RKO (cell line): Measurements from ENCODE around the gene TXNDC11.
"Not testable (repeated sequence)": the region's sequence is repeated elsewhere in the genome, so short reads cannot be mapped to it uniquely, and the experiment has no call there.

Experiments
- DNase-seq: peaks from one replicate; pipeline ENCODE4 v3.0.0-alpha.2; 2016; ENCODE audit warnings: low spot score

Gene TXNDC11

GRCh38 chr16:11742536-11743307, at the start of gene TXNDC11:
Gene TXNDC11, minus strand, starts transcription at chr16:11742857. Its CDS starts 127 bp downstream, at chr16:11742730.
- peak; percentile 96 for DNase-seq

DNA sequence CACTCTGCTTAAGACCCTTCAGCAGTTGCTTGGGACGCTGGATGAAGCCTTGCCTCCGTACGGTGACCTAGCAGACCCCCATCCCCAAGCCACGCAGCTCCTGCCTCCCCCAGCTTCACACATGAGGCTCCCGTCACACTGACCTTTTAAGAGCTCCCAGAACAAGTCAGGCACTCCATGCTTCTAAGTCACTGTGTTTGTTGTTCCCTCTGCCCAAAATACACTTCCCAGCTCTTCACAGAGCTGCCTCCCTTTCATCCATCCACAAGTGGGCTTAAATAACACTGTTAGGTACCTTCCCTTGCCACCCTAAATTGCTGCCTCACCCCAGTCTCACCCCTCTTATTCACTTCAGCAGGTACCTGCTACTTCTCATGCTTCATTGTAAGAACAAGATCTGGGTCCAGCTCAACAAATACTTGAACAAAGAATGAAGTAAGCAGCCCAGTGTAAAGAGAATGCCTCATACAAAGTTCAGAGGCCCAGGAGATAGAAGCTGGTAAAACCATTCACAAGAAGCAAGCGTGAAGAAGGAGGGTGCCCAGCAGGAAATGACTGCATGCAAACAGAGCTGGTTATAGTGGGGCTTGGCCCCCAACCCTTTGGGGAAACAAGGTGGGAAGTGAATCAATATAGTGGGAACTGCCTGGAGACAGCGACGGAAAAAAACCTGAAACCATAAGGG, 48.6 kb upstream of the TXNDC11 start:
- DNase-seq: no peak

DNA sequence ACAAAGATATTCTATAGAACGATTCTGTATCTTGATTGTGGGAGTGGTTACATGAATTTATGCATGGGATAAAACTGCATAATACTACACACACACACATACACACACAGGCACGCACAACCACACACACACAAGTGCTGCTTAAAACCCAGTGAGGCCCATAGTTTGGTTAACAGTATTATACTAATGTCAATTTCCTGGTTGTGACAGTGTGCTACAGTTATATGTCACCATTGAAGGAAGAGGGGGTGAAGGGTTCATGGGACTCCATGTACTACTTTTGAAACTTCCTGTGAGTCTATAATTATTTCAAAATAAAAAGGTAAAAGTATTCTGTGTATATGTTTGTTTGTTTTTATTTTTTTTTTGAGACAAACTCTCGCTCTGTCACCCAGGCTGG, 46.3 kb upstream of the TXNDC11 start:
- no peak for DNase-seq

GRCh38 chr16:11784980-11785599, 42.4 kb upstream of the TXNDC11 start:
- DNase-seq: not testable (repeated sequence)

DNA sequence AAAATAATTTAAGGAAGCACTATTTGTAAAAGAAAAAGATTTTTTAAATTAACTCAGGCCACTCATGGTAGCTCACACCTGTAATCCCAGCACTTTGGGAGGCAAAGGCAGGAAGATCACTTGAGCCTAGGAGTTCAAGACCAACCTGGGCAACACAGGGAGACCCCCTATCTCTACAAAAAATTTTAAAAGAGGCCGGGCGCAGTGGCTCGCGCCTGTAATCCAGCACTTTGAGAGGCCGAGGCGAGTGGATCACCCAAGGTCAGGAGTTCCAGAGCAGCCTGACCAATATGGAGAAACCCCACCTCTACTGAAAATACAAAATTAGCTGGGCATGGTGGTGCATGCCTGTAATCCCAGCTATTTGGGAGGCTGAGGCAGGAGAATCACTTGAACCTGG, 41.7 kb upstream of the TXNDC11 start:
- not testable (repeated sequence) for DNase-seq

DNA sequence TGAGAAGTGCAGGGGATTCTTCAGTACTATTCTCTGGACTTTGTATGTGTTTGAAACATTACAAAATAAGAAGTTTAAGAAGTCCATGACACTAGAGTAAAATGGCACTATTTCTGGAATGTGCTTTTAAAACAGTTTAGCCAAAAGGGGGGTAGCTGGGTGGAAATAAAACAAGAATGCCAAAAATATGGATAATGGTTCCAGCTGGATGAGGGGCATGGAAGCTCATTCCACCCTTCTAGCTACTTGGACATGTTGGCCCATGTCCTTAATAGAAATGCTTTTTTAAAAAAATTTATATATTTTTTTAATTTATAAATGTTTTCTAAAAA, 41.3 kb upstream of the TXNDC11 start:
- DNase-seq: no peak

- no peak for DNase-seq
Measured at GRCh38 chr16:11783319-11784037, 40.8 kb upstream of the TXNDC11 start.

DNA sequence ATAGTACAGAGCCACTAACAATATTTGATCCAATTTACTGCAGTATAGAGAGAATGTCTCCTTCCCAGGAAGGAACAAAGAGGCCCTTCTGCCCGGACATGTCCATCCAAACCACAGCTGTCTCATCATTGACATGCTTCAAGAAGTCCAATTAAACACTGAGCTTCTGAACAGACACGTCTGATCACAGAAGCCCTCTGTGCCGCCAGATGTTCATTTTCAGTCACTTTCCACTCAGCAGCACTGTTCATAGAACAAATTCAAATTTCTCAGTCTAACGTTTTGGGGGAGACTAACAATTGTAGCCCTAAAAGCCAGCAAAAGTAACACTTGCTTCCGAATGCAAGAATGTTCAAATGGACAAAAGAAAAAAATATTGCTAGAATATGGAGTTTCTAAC, 39.1 kb upstream of the TXNDC11 start:
- no peak for DNase-seq

DNA sequence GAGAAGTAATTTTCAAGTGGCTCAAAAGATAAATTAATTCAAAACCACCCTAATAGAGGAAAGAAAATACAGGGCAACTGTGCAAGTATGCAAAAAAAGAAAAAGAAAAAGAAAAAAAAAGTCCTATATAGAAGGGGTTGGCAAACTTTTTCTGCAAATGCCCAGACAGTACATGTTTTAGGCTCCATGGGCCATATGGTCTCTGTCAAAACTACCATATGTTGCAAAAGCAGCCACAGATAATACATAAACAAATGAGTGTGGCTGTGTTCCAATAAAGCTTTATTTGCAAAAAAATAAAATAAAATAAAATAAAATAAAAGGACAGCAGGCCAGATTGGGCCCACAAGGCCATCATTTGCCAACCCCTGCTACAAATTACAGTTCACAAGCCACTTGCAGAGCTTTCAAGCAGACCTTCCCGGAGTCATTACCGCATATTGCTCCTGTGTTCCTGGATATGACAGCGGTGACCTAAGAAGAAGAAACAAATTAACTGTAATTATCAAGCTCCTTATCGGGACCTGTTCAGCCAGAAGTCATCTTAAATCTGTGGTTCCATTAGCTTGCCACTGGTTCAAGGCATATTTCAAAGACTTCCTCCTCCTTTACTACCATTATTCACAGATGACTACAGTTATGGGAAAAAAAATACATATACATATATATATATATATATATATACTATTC, 38.5 kb upstream of the TXNDC11 start:
- no peak for DNase-seq

GRCh38 chr16:11779074-11779473, 36.4 kb upstream of the TXNDC11 start:
- no peak for DNase-seq

- DNase-seq: no peak
Measured at GRCh38 chr16:11774065-11774626, 31.5 kb upstream of the TXNDC11 start.

DNA sequence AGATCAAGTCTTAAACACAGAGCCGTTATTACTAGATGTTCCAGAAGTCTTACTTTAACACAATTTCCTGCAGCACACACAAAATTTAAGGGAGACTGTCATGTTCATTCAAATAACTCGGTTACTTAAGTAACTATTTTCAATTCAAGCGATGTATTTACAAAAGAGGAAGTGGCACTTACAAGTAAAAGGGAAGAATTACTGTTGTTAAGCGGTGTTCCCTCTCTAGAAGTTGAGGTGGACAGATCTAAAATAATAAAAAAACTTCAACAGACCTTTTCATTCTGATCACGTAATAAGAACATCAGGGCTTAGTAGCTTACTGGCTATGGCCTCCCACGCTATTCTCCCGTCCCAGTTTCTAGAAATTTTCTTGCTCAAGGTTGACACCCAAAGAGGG, 26.2 kb upstream of the TXNDC11 start:
- no peak for DNase-seq

GRCh38 chr16:11762431-11762830, 19.8 kb upstream of the TXNDC11 start:
- DNase-seq: no peak

DNA sequence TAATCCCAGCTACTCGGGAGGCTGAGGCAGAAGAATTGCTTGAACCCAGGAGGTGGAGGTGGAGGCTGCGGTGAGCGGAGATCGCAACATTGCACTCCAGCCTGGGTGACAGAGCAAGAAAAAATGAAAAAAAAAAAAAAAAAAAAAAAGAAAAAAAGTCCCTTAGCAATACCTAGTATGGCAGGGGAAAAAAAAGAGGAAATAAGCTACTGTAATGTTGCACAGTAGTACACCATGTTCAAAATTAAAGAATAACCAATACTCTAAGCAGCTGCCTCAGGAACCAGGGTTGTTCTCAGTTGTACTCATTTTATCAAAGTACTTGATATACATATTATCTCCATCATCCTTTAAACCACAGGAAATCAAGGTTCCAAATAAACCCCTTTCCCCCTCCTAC, 17.3 kb upstream of the TXNDC11 start:
- DNase-seq: no peak

DNA sequence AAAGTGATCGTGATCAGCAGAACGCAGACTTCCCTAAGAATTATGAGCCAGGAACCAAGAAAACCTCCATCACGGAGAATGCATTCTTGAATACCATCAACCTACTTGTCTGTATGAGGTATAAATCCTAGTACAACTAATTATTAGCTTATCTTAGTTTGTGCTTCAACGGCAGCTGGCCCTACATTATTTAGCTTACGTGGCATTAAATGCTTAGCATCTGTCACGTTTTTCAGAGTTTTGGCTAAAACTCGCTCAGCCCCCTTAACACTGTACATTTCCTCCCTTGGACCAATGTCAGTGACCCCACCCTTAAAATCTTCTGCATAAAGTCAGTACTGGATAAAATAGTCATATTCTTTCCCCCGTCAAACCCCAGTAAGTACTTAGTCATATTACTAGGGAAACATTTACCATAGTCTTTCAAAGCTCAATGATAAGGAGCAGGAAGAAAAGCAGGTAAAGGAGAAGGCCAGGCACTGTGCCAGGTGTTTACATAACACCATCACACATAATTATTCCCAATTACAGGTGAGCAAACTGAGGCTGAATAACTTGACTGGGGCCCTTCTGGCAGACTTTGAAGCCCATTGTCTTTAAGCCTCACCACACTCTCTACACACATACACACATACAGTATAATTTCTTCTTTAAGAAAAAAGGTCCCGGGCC, 16.6 kb upstream of the TXNDC11 start:
- DNase-seq: no peak

DNA sequence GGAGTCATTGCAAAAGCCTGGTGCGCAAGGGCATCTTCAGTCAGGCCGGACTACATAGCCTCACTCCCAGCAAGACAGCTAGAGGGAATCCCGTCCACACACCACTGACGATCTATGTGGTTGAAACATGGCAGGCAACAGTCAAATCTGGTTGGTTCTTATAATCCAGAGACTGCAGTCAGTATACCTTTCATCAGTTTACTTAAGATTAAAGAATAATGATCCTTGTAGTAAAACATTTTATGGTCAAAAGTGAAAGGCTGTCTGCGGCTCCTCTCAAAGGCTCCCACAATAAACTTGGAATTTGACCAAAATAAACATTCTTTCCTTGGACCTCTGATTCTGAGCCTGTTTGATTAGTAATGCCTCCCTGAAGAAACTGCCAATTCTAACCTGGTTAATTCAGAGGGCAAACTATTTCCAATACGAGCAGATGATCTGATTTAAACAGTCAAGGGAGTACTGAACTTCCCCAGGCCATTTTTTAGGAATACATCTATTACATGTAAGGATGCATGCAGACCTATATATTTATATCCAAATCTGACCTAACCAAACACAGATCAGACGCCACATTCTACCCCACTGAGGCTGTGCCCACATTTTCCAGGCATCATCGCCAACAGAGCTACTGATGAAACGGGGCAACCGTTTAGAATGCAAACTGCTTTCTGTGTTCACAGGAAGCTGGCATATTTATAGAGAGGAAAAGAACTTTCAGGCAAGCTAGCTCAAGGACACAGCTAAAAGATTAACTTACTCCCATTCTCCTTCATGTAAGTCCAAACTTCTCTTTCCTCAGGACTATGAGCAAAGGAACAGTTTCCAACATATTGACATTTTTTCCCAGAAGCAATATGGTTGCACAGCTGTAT, 15.3 kb upstream of the TXNDC11 start:
- DNase-seq: no peak

DNA sequence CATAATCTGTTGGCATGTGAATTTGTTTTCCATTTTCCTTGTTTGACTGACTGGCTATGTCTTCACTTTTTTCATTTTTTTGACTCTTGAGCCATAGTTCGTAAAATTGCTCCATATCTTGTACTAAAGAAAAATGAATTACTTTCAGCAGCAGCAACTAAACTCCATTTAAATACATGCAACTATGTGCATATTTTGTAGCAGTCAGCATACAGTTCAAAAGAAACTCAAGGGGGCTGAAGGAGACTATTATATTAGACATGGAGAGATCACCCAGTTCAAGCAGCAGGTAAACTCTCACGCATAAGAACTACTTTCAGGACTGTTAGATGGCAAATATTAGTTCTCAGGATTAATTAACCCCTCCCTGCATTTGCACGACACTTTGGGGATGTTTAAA, 13.6 kb upstream of the TXNDC11 start:
- DNase-seq: no peak

DNA sequence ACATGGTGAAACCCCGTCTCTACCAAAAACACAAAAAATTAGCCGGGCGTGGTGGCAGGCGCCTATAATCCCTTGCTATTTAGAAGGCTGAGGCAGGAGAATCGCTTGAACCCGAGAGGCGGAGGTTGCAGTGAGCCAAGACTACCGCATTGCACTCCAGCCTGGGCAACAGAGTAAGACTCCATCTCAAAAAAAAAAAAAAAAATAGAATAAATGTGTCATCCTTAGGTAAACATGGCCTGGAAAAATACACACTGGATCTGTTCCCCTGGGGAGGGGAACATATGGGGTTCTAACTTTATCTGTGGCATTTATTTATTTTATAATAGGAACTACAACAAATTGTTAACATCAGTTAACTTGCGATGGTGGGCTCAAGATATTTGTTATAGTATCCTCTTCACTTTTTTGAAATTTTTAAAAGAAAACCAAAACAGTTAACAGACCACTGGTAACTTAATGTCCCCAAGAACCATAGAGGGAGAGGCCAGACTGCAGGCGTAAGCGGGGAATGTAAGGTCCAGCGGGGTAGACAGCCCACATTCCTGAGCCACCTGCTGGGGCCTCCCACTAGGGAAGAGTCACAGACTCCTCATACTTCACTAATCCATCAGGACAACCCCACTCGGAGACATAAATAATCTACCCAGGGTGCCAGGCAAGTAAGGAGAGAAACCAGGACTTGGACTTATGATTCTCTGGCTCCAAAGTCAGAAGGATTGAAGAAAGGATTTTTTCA, 12.5 kb upstream of the TXNDC11 start:
- no peak for DNase-seq

GRCh38 chr16:11752856-11753255, 10.2 kb upstream of the TXNDC11 start:
- DNase-seq: no peak
